ENCODE measurements around the gene PHOSPHO1.

GRCh38 chr17:49180998-49181635 lies 49.5 kb downstream of the PHOSPHO1 start:
- TF ChIP-seq CTCF (IDR thresholded peaks at IDR 0.05; ENCODE audit: low read depth, low read length) (no peak), POLR2A (IDR thresholded peaks at IDR 0.05; ENCODE audit: extremely low read depth, insufficient read length) (no peak), MAX (IDR thresholded peaks at IDR 0.05; ENCODE audit: low read depth, low read length) (no peak)

Data from NB4 (cell line).